Activated T-helper 2 cell treated with anti-CD3 and anti-CD28 coated beads, Interferon-gamma antibody, Interleukin-2, Interleukin-4, amounts not matched to agents 10 μg/mL and 5 μg/mL and 100 μg/mL, durations not matched to agents 14 hours and 24 hours and 36 hours (primary cell): ENCODE data around the gene OR2A25. TPM values are rescaled to one million over a fixed set of nuclear protein-coding genes. Genes with fewer than 3 reads are reported as not detected.
"Not testable (repeated sequence)": the region's sequence is repeated elsewhere in the genome, so short reads cannot be mapped to it uniquely, and the experiment has no call there.

Source experiments
- DNase-seq: peaks from one replicate; pipeline ENCODE4 v3.0.0; 2021; ENCODE audit warnings: low spot score
- H3K27ac Mint-ChIP-seq: one replicate; pipeline ENCODE4 v1.8.0; 2021; ENCODE audit warnings: mixed read lengths
- H3K27me3 Mint-ChIP-seq: one replicate; pipeline ENCODE4 v1.8.0; 2021; ENCODE audit warnings: low read depth, mixed read lengths
- H3K36me3 Mint-ChIP-seq: one replicate; pipeline ENCODE4 v1.8.0; 2021; ENCODE audit warnings: low read depth, mixed read lengths
- H3K4me1 Mint-ChIP-seq: one replicate; pipeline ENCODE4 v1.8.0; 2021; ENCODE audit warnings: low read depth, mixed read lengths
- H3K4me3 Mint-ChIP-seq: one replicate; pipeline ENCODE4 v1.8.0; 2021; ENCODE audit warnings: low read depth, mild to moderate bottlenecking, moderate library complexity, mixed read lengths
- H3K9me3 Mint-ChIP-seq: one replicate; pipeline ENCODE4 v1.8.0; 2021; ENCODE audit warnings: mixed read lengths
- intact Hi-C: fragments of 100-400 bp; cut with micrococcal nuclease; formaldehyde crosslinking; loops from one replicate; pipeline ENCODE4 v1.15.1; 2023
- total RNA-seq: library from RNA; stranded (reverse); gene quantifications from 2 replicates; pipeline ENCODE4 v1.2.3, GENCODE V29; 2022

The OR2A25 gene
- total RNA-seq, 1 donor from 2014 or later = not detected

DNA sequence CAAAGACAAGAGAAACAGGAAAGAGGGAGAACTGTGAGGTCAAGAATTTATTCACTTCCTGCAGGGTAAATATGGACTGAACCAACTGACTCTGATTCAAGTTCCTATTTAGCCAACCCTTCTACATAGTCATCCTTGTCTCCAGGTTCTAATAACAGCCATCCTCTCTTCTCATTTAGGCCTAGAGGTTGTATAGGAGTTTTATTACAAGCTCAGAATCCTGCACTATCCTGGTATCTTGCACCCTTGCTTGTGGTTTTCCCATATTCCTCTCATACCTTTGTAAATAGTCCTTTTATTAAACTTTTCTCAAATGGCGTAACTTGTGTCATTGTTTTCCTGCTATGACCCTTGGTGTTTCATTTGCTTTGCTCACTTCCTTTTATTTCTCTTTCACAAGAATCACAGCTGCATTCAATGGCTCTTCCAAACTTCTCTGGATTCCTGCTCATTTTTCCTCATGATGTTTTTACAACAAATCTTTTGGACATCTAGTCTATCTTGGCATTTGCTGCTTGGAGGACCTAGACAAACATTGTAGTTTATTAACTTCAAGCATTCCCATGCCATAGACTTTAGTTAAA is 33.2 kb upstream of the OR2A25 start:
- Mint-ChIP-seq H3K27ac (no peak overlapping the region), H3K27me3 (peaks cover 9% of the 10 kb centered on the region), H3K36me3 (no peaks in the 10 kb centered on the region), H3K4me3 (no peak overlapping the region), H3K4me1 (peaks cover 2% of the 10 kb centered on the region), H3K9me3 (no peaks in the 10 kb centered on the region)
- DNase-seq = no peak
- intact Hi-C loops = no loop called here

DNA sequence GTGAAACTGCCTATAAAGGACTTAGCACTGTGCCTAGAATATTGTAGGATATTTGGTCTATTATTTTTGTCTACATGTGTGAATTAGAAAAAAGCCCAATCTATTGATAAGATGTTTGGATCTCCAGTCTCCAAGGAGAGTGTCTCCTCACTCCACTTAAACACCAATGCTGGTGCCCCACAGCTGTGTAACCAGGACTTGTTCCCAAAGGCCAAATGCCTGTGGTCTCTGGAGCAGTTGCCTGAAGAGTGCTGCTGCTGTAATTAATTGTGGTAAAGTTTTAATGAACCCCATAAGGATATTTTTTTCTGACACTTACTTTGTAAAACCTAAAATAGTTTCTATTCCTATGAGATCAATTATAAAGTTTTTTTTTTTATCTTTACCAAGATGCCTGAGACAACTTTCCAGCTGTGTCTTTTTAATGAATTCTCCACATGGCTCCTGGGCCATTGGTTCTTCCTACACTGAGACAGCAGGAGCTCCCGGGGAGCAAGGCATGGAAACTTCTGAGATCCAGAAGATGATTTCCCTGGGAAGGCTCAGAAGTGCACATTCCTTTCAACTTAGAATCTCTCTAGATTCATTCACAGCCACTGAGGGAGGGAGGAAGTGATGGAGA is 32.1 kb upstream of the OR2A25 start:
- H3K4me3 Mint-ChIP-seq = no peak overlapping the region
- H3K27me3 Mint-ChIP-seq = peaks cover 4% of the 10 kb centered on the region
- no peaks in the 10 kb centered on the region for H3K36me3 Mint-ChIP-seq
- no peaks in the 10 kb centered on the region for H3K9me3 Mint-ChIP-seq
- H3K27ac Mint-ChIP-seq = no peak overlapping the region
- DNase-seq = no peak
- peaks cover 2% of the 10 kb centered on the region for H3K4me1 Mint-ChIP-seq
- intact Hi-C loops = no loop called here

DNA sequence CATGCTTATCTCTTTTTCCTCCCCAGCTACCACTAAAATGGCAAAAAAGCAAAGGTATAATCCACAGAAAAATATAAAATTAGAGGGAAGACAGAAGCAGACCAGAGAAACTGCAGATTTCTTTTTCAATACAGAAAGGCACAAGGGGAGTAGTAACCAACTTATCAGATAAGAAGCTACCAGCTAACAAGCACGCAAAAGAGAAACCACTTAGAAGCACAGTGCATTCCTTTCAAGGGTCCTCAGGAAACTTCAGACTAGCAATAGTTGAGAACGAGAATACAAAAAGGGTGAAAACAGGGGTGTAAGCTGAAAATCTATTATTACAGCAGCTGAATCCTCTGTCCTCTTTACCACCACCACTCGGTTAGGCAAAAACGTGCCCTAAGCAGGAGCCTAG is 30.7 kb upstream of the OR2A25 start:
- intact Hi-C loops = no loop called here
- no peaks in the 10 kb centered on the region for H3K36me3 Mint-ChIP-seq
- H3K27me3 Mint-ChIP-seq = peaks cover 3% of the 10 kb centered on the region
- no peak for DNase-seq
- H3K27ac Mint-ChIP-seq = no peak overlapping the region
- no peak overlapping the region for H3K4me3 Mint-ChIP-seq
- H3K4me1 Mint-ChIP-seq = peaks cover 2% of the 10 kb centered on the region
- H3K9me3 Mint-ChIP-seq = no peaks in the 10 kb centered on the region

DNA sequence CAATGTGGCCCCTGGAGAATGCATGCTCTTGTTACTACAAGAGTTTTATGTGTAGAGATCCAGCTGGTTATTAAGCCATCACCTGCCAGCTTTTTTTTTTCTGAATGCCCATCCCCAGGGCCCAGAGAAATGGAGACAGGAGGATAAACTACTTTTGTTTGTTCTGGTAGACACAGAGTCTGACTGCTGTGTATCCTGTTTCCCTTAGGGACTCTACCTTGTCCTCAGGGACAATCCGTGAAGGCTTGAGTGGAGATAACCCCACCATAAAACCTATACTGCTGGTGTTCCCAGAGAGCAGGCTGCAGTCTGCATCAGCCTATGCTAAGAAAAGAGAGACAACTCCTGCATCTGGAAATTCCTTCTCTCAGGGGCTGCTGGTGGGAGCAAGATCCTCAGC is 21.0 kb upstream of the OR2A25 start, which contains the start of gene OR2A5:
Gene OR2A5, plus strand, starts transcription at position 301 of the 400 bp plus-strand sequence. CDS start 1,454 bp downstream, outside the sequence.
- intact Hi-C loops = no loop called here
- H3K36me3 Mint-ChIP-seq = no peaks in the 10 kb centered on the region
- no peaks in the 10 kb centered on the region for H3K4me1 Mint-ChIP-seq
- H3K27me3 Mint-ChIP-seq = peaks cover 2% of the 10 kb centered on the region
- no peak for DNase-seq
- H3K27ac Mint-ChIP-seq = no peak within 1 kb of the TSS
- no peaks in the 10 kb centered on the region for H3K9me3 Mint-ChIP-seq
- no peak within 1 kb of the TSS for H3K4me3 Mint-ChIP-seq

DNA sequence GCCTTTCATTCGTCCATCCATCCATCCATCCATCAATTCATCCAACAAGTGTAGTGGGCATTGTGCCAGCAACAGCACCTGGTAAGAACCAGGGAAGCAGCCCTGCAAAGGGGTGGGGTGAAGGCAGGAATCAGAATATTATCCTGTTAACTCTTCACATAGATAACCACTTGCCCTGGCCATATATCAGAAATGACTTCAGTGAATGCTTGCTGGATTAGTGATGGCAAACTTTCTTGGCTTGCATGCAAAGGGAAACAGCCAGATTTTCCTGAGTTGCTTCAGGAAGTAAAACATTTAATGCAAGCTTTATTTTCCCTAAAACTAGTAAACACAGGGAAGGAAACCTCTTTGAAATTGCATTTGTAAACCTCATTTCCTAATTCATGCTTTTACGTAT is 20.1 kb upstream of the OR2A25 start:
- Mint-ChIP-seq H3K4me1 (no peaks in the 10 kb centered on the region), H3K27ac (no peak overlapping the region), H3K4me3 (no peak overlapping the region), H3K36me3 (no peaks in the 10 kb centered on the region), H3K27me3 (peaks cover 2% of the 10 kb centered on the region), H3K9me3 (no peaks in the 10 kb centered on the region)
- intact Hi-C loops = no loop called here
- no peak for DNase-seq

DNA sequence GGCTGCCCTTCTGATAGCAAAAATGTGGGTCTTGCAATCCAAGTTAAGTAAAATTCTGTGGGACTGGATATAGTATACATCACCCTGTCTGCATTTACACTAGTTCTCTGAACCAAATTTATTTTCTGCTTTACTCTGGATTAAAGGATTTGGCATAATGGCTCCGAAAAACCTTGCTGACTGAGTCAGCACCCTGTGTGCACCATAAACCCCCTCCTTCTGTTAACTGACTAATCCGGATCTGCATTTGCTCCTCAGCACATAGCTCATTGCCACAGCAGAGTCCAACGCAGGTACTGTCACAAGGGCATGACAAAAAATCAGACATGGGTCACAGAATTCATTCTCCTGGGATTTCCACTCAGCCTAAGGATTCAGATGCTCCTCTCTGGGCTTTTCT is 19.5 kb upstream of the OR2A25 start:
- no peak for DNase-seq
- Mint-ChIP-seq H3K27me3 (peaks cover 2% of the 10 kb centered on the region), H3K27ac (no peak overlapping the region), H3K4me3 (no peak overlapping the region), H3K36me3 (no peaks in the 10 kb centered on the region), H3K9me3 (no peaks in the 10 kb centered on the region), H3K4me1 (no peaks in the 10 kb centered on the region)
- intact Hi-C loops = no loop called here

DNA sequence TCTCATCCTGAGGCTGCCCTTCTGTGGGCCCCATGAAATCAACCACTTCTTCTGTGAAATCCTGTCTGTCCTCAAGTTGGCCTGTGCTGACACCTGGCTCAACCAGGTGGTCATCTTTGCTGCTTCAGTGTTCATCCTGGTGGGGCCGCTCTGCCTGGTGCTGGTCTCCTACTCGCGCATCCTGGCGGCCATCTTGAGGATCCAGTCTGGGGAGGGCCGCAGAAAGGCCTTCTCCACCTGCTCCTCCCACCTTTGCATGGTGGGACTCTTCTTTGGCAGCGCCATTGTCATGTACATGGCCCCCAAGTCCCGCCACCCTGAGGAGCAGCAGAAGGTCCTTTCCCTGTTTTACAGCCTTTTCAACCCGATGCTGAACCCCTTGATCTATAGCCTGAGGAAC is 18.7 kb upstream of the OR2A25 start:
- not testable (repeated sequence) for H3K9me3 Mint-ChIP-seq, DNase-seq

DNA sequence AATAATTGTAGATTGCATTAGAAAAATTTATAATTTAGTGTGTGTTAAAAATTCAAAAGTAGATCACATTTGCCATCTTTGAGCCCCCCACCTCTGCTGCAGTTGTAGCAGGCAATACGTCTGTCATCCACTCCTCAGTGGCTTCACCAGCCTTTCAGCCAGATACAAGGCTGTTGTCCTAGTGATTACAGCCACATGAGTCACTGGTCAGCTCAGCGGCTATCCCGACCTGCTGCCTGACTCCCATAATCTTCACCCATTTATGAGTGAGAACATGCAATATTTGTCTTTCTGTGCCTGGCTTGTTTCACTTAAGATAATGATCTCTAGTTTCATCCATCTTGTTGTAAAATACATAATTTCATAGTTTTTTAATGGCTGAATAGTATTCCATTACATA is 11.7 kb upstream of the OR2A25 start:
- Mint-ChIP-seq H3K36me3 (no peaks in the 10 kb centered on the region), H3K27ac (no peak overlapping the region), H3K4me3 (no peak overlapping the region), H3K27me3 (no peaks in the 10 kb centered on the region), H3K9me3 (no peaks in the 10 kb centered on the region), H3K4me1 (no peaks in the 10 kb centered on the region)
- DNase-seq = no peak
- intact Hi-C loops = no loop called here

More for the DNA sequence above, 18.7 kb upstream of the OR2A25 start:
- H3K36me3 Mint-ChIP-seq, H3K27me3 Mint-ChIP-seq, H3K27ac Mint-ChIP-seq, H3K4me1 Mint-ChIP-seq, H3K4me3 Mint-ChIP-seq, intact Hi-C loops: not testable (repeated sequence)

DNA sequence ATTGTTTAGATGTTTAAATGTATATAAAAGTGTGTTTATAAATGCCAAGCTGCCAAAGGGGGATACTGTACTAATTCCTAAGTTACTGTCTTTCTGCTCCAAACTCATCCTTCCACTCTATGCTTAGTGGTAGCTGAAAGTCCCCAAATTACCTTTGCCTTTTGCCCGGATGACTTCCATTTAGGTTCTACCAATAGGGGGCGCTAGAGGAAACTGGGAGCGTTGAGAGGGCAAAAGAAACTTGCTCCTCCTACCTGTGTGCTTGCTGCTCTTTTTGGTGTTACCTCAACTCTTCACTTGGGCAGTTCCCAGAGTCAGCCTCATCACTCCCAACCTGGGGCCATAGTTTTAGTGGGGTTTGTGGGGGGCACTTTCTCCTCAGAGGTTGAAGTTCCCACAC is 5.9 kb upstream of the OR2A25 start:
- intact Hi-C loops = no loop called here

DNA sequence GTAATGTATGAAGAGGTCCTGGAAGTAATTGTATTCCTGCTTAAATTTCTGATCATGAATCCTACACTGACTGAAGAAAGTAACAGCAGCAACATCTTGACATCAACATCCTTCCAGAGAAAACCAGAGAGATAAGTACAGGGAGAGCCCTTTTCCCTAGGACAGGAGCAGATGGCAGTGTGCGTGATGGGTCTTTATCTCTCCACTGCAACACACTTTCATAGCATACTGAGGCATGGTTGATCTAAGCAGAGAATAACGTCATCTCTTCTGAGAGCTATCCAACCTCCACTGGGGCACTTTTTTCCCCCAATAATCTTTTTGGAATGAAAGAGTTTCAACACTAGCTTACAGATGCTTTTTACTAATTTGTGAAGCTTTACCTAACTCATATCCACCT is 342 bp downstream of the OR2A25 start:
- Mint-ChIP-seq H3K27me3 (peaks cover 1% of the 10 kb centered on the region), H3K9me3 (no peaks in the 10 kb centered on the region), H3K36me3 (no peaks in the 10 kb centered on the region), H3K27ac (no peak overlapping the region), H3K4me3 (no peak overlapping the region), H3K4me1 (no peaks in the 10 kb centered on the region)
- DNase-seq = no peak
- intact Hi-C loops = no loop called here

More for the DNA sequence above, 5.9 kb upstream of the OR2A25 start:
- Mint-ChIP-seq H3K4me1 (no peaks in the 10 kb centered on the region), H3K9me3 (no peaks in the 10 kb centered on the region), H3K27me3 (peaks cover 3% of the 10 kb centered on the region), H3K36me3 (no peaks in the 10 kb centered on the region), H3K27ac (no peak overlapping the region), H3K4me3 (no peak overlapping the region)
- DNase-seq = no peak

DNA sequence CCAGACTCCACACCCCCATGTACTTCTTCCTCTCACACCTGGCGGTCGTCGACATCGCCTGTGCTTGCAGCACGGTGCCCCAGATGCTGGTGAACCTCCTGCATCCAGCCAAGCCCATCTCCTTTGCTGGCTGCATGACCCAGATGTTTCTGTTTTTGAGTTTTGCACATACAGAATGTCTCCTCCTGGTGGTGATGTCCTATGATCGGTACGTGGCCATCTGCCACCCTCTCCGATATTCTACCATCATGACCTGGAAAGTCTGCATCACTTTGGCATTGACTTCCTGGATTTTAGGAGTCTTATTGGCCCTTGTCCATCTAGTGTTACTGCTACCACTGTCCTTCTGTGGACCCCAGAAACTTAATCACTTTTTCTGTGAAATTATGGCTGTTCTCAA is 4.8 kb downstream of the OR2A25 start:
- DNase-seq = no peak
- H3K9me3 Mint-ChIP-seq = no peaks in the 10 kb centered on the region
- H3K4me1 Mint-ChIP-seq = no peaks in the 10 kb centered on the region
- no peak overlapping the region for H3K4me3 Mint-ChIP-seq
- no peaks in the 10 kb centered on the region for H3K27me3 Mint-ChIP-seq
- no peaks in the 10 kb centered on the region for H3K36me3 Mint-ChIP-seq
- intact Hi-C loops = no loop called here
- no peak overlapping the region for H3K27ac Mint-ChIP-seq

DNA sequence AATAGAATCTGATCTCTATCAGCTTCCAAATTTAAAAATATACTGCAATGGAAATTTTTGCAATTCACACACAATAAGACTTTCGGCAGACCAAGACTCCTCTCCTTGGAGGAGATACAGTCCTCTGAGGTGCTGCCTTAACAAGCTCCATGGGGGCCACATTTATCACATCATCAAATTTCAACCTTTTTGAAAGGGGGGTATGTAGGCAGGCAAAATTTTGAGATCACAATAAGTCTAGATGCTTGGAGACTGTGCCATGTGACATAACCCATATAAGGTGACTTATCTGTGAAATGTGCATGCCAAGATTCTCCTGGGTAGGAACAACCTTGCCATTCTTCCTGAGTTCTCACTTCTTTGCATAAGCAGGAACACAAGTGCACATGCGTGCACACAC is 16.4 kb downstream of the OR2A25 start, which contains the start of gene OR2A12:
Gene OR2A12, plus strand, starts transcription at position 301 of the 400 bp plus-strand sequence. CDS start 8,830 bp downstream, outside the sequence.
- Mint-ChIP-seq H3K4me3 (no peak within 1 kb of the TSS), H3K4me1 (no peaks in the 10 kb centered on the region), H3K9me3 (peaks cover 5% of the 10 kb centered on the region), H3K27me3 (no peaks in the 10 kb centered on the region), H3K36me3 (no peaks in the 10 kb centered on the region), H3K27ac (no peak within 1 kb of the TSS)
- DNase-seq = no peak
- intact Hi-C loops = no loop called here

DNA sequence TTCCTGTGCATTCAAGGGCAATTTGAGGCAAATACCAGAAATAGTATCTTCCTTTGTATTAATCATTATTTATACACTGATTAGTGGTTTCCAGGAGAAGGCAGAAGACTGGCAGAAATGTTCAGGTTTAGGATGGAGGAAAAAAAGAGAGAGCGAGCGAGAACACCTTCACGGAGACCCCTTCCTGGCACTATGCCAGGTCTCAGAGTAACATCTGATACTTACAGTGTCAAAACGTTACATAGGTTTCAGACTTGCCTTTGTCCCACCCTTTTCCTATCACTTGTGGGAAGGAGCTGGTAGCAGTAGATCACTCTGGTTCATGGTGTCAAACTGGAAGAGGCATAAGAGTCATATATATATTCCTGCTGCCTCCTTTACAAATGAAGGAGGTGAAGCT is 17.1 kb downstream of the OR2A25 start:
- intact Hi-C loops = no loop called here
- H3K36me3 Mint-ChIP-seq = no peaks in the 10 kb centered on the region
- DNase-seq = no peak
- H3K4me1 Mint-ChIP-seq = no peaks in the 10 kb centered on the region
- H3K4me3 Mint-ChIP-seq = no peak overlapping the region
- H3K9me3 Mint-ChIP-seq = peaks cover 9% of the 10 kb centered on the region
- no peaks in the 10 kb centered on the region for H3K27me3 Mint-ChIP-seq
- no peak overlapping the region for H3K27ac Mint-ChIP-seq
